OCI-LY3 (cell line): ENCODE results near the gene PRCD.
"Not testable (repeated sequence)": the region's sequence is repeated elsewhere in the genome, so short reads cannot be mapped to it uniquely, and the experiment has no call there.

Experiments used
- EZH2phosphoT487 ChIP-seq: fragments of 200-600 bp; shearing (Covaris generic); IDR thresholded peaks from 2 replicates; pipeline ENCODE4 v1.6.1; 2018; ENCODE audit warnings: antibody characterized with exemption, mixed run types, low read depth
- TF ChIP-seq, protein P1 (sequence below): fragments of 200-600, 300-600 bp; sonication (generic); IDR thresholded peaks from 2 replicates; pipeline ENCODE4 v1.5.1; 2014; ENCODE audit warnings: antibody characterized with exemption, low read length, low read depth

DNA sequence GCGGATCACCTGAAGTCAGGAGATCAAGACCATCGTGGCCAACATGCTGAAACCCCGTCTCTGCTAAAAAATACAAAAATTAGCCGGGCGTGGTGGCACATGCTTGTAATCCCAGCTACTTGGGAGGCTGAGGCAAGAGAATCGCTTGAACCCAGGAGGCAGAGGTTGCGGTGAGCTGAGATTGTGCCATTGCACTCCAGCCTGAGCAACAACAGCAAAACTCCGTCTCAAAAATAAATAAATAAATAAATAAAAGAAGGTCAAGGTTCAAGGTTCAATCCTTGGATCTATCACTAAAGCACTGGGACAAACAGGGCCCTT is 14.4 kb upstream of the PRCD start:
- TF ChIP-seq, protein P1, sequence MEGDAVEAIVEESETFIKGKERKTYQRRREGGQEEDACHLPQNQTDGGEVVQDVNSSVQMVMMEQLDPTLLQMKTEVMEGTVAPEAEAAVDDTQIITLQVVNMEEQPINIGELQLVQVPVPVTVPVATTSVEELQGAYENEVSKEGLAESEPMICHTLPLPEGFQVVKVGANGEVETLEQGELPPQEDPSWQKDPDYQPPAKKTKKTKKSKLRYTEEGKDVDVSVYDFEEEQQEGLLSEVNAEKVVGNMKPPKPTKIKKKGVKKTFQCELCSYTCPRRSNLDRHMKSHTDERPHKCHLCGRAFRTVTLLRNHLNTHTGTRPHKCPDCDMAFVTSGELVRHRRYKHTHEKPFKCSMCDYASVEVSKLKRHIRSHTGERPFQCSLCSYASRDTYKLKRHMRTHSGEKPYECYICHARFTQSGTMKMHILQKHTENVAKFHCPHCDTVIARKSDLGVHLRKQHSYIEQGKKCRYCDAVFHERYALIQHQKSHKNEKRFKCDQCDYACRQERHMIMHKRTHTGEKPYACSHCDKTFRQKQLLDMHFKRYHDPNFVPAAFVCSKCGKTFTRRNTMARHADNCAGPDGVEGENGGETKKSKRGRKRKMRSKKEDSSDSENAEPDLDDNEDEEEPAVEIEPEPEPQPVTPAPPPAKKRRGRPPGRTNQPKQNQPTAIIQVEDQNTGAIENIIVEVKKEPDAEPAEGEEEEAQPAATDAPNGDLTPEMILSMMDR: not testable (repeated sequence)
- not testable (repeated sequence) for TF ChIP-seq EZH2phosphoT487
